NCI-H146 treated with DMSO at 0.1 percent for 48 hours (cell line): ENCODE measurements around the gene IPPK.
"Not testable (repeated sequence)": the region's sequence is repeated elsewhere in the genome, so short reads cannot be mapped to it uniquely, and the experiment has no call there.

Source experiments
- DNase-seq: peaks from one replicate; lab custom pipeline; 2025; ENCODE audit not compliant: unreplicated experiment; lab: John Stamatoyannopoulos, UW

Gene IPPK

GRCh38 chr9:92638621-92639101 is 31.3 kb downstream of the IPPK start:
- no peak for DNase-seq

GRCh38 chr9:92637886-92638620 is 31.9 kb downstream of the IPPK start:
- DNase-seq = no peak

- no peak for DNase-seq
Measured at GRCh38 chr9:92637326-92637725, 32.6 kb downstream of the IPPK start.

DNA sequence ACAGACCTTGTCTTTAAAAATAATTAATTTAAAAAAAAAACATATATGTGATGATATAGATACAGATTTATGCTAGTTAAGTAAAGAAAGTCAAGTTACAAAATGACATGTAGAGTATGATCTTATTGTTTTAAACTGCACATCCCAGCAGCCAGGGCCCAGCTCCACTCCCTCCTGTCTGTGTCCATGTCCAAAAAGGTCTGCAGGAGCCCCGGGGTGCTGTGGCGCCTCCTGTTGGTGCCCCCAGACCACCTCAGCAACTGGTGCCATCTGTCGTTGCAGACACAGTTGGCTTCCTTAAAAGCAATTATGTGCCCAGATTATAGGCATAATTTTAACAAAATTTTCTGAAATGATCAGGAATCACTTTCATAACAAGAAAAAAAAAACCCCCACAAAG is 33.3 kb downstream of the IPPK start:
- no peak for DNase-seq

GRCh38 chr9:92635760-92636159 is 34.2 kb downstream of the IPPK start:
- DNase-seq = no peak

- no peak for DNase-seq
Measured at GRCh38 chr9:92634712-92635605, 35.0 kb downstream of the IPPK start.

DNA sequence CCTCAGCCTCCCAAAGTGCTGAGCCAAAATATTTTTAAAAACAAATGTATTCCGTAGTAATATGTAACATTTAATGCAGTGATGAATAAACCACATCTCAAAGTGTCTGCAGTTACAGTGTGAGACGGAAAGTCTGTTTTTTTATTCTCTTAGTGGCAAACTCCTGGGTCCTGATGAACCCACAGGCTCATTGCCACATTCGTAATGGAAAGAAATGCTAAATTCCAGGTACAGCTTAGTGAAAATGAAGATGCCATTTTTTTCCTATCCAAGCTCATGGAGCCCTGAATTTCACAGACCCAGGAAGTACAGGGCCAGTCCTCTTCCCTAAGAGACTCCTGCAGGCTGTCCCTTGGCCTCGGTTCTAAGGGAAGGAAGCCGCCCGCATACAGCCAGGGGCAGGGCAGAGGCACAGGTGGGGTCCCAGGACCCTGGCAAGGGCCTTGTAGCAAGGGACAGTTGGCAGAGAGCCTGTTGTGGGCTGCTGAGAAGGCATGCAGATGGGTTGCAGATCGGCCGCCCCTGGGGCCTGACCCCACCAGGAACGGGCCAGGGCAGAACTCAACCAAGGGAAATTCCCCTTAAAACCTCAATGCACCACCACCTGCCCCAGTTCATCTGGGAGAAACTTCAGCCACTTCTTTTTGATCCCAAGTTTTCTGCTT is 36.2 kb downstream of the IPPK start:
- DNase-seq = no peak

- no peak for DNase-seq
Measured at GRCh38 chr9:92632641-92633040, 37.3 kb downstream of the IPPK start.

GRCh38 chr9:92631452-92632343 is 38.2 kb downstream of the IPPK start:
- DNase-seq = no peak

- no peak for DNase-seq
Measured at GRCh38 chr9:92627651-92628050, 42.3 kb downstream of the IPPK start.

DNA sequence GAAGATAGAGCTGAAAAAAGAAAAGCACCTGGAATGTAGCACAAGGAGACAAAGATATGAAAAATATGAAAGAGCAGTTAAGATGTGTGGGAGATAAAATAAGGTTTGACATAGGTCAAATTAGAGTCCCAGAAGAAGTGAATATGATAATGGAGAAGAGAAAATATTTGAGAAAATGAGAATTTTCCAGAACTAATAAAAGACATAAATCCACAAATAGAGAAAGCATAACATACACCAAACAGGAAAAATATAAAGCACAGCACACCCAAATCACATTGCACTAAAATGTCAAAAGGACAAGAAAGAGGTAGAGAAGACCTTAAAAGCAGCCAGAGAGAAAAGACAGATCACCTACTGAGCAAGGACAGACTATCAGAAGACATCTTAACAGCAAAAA is 43.4 kb downstream of the IPPK start:
- no peak for DNase-seq

GRCh38 chr9:92623936-92624335 is 46.0 kb downstream of the IPPK start:
- DNase-seq = not testable (repeated sequence)

GRCh38 chr9:92620845-92621244 is 49.1 kb downstream of the IPPK start:
- no peak for DNase-seq

DNA sequence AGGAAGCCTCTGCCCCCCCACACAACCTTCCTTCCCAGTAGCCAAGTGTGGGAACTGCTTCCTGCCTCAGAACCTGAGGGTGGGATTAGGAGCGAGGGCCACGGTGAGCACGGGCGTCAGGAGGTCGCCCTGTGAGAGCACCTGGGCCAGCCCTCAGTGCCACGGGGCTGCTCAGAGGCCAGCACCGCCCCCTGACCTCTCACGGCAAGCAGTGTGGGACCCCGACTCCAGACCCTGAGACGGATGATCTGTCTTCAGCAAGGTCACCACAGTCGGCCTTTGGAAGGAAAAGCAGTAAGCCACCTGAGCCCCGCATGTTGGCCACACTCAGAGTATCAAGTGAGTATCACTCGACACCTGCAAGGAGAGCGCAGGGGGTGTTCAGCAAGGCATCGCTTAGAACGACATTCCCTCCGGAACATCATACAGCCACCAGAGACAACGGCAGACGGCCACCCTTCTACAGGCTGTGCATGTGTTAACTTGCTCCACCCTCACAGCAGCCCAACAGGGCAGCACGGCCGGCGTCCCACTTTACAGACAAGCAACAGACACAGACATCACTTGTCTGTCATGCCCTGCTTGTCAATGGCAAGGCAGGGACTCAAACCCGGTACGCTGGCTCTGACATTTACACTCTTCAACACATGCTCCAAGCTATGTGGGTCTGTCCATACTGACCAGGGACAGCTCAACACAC is 50.2 kb downstream of the IPPK start:
- DNase-seq = no peak

DNA sequence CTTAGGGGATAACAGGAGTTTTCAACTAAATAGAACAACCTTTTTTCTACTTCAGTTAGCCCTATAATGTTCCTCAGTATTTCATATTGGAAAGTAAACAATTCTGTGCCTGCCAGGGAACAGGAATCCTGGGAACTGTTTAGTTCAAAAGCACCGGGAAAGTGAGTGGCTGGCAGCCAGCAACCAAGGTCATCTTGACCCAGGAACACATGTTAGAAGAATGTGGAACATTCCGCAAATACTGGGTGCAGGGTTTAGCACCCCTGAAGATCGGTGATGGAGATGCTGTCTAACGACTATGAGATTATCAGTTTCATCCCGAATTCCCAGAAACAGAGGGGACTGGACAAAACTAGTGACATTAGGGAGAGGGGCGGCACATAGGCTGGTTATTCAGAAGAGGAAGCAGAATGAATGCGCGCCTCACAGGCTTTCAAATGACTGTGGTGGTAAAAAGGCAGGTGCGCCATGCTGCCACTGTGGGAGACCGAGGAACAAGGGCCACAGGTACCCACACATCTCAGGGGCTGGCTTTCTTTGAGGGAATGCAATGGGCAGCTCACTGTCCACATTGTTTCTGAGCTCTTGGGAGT is 51.2 kb downstream of the IPPK start:
- DNase-seq = no peak

DNA sequence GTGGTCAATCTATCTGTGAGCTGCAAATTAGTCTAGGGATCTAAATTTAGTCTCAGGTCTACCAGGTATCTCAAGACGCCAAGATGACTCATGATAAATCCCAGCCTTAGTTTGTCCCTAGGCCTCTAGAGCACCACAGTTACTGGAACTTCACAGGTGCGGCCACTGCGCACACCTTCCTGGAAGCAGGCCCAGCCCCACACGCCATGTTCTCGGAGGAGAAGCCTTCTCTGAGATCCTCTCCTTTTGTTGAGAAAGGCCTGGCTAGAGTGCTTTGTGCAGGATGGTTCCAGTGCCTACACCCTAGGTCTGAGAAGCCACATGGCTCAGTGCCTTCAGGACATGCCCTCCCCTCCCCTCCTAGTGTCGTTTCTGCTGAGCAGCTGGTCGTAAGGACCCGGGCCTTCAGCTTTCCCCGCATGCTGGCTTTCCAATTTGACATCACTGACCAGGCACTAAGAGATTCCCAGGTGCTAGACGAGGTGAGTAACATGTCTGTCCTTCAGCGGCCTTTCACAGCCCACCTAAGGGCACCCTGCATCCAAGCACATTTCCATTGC is 51.9 kb downstream of the IPPK start:
- DNase-seq = no peak

GRCh38 chr9:92617195-92617813 is 52.6 kb downstream of the IPPK start:
- DNase-seq = no peak

DNA sequence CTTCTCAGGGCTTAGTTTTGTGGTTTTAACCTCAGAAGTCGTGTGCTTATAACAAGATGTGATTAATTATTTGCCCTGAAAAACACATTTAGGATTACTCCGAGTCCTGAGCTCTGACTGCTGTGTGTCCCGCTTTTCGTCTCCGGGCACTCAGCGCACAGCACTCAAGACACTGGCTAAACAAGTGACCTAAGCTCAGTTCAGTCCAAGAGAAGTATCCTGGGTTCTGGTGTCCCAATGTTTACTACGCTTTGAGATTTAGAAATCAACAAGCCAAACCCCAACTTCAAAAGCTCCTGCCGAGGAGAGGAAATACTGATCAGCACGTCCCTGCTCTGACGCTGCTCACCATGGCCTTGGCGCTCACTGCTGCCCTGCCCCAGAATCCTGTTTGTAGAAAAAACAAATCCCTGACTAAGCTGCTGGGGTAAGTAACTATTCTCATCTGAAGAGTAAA is 53.2 kb downstream of the IPPK start:
- no peak for DNase-seq

DNA sequence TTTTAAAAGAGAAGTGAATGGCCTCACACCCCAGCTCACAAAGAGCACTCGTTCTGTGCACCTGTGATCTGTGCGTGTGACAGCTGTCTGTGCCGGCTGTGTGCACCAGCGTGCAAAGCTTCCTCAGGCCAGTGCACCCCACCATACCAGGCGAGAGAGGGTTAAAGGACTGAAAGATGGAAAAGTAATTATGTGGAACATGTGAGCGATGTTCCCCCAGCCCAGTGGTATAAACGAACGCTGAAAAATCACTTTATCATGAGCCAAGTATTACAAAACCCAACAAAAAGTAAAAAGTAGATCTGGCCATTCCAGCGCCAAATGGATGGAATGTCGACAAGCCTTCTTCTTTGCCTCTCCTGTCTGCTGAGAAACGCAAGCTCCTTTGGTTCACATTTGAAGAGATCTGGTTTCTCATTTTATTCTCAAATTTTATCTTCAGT is 53.7 kb downstream of the IPPK start:
- no peak for DNase-seq
